Measurements from ENCODE around the gene CNNM4. TPM values are rescaled to one million over a fixed set of nuclear protein-coding genes. Genes with fewer than 3 reads are reported as not detected.

The CNNM4 gene
- total and polyA plus RNA-seq, 2 of the 4 experiments (the other 2 are of a cell fraction): 2.0 to 4.1 TPM

GRCh38 chr2:96801005-96801785 is 40.5 kb downstream of the CNNM4 start (continued):
- TF ChIP-seq RCOR1 (IDR thresholded peaks at IDR 0.05; ENCODE audit: insufficient replicate concordance, low read length): no peak
- no peak for TF ChIP-seq CHD1 (IDR thresholded peaks at IDR 0.05; ENCODE audit: low read depth, low read length)

- Histone ChIP-seq H3K27ac (ENCODE audit: insufficient read depth, low read length) (no peak overlapping the region), H3K23ac (ENCODE audit: low read depth, low read length) (no peak overlapping the region), H2BK5ac (ENCODE audit: low read depth, low read length, poor library complexity, severe bottlenecking) (peak overlapping the region; percentile 24), H2AFZ (replicated peaks; ENCODE audit: low read length, poor library complexity) (no peak overlapping the region), H3K4me3 (ENCODE audit: insufficient read depth, low read depth, low read length) (no peak overlapping the region), H3K56ac (ENCODE audit: extremely low read depth, insufficient read depth, low read length) (no peak overlapping the region), H3K9ac (ENCODE audit: low read depth, low read length) (no peak overlapping the region), H4K91ac (ENCODE audit: insufficient read depth, low read depth, low read length) (no peak overlapping the region), H4K5ac (ENCODE audit: low read depth, low read length) (no peak overlapping the region), H2AK5ac (ENCODE audit: low read depth, low read length) (no peak overlapping the region; the same call in 1 of the 2 replicates), H3K14ac (replicated peaks; ENCODE audit: low read depth, low read length) (no peak overlapping the region), H4K8ac (ENCODE audit: low read depth in 2 of 2, low read length in 2 of 2) (no peak overlapping the region), H3K4me1 (ENCODE audit: control insufficient read depth, insufficient read depth, low read length) (no peaks in the 10 kb centered on the region), H3K27me3 (ENCODE audit: control insufficient read depth, insufficient read depth, low read length) (no peaks in the 10 kb centered on the region), H2BK120ac (ENCODE audit: low read depth, low read length) (no peak overlapping the region), H3K4ac (ENCODE audit: low read depth, low read length) (no peak overlapping the region), H2AK9ac (replicated peaks; ENCODE audit: low read depth, low read length, poor library complexity) (peak overlapping the region; percentile 58), H3K9me1 (ENCODE audit: insufficient read depth, low read length) (0 out of 2 replicates have a peak, but pooled peaks cover under 1% of the 10 kb centered on the region), H4K20me1 (ENCODE audit: insufficient read depth, low read length) (no peaks in the 10 kb centered on the region), H2BK15ac (ENCODE audit: low read depth, low read length) (no peak overlapping the region), H3K18ac (ENCODE audit: low read depth, low read length) (no peak overlapping the region), H3K9me3 (ENCODE audit: control insufficient read depth, insufficient read depth, low read length) (no peaks in the 10 kb centered on the region), H2BK20ac (ENCODE audit: low read depth, low read length) (no peak overlapping the region), H3K4me2 (ENCODE audit: low read depth, low read length) (no peak overlapping the region), H3K36me3 (ENCODE audit: control insufficient read depth, insufficient read depth, low read length) (peaks cover 2% of the 10 kb centered on the region), H3K79me1 (ENCODE audit: low read depth in 1 of 2, low read length in 2 of 2) (no peaks in the 10 kb centered on the region)
- ChIA-PET CTCF (no interaction called here), POLR2A (ENCODE audit: unreplicated experiment) (no interaction called here)
- no TSS peak for BruUV-seq (replicated peaks)
- dilution Hi-C loops (cut with HindIII; ENCODE audit: low sequenced_read_pairs, unreplicated experiment) (no loop called here), intact Hi-C loops (cut with micrococcal nuclease) (loop anchor here (5.0 kb wide), 1 partner anchor 40 kb away; the partner anchor contains the start of gene CNNM4), in situ Hi-C loops (cut with MboI; ENCODE audit: low sequenced_read_pairs) (no loop called here)
- 53% methylated on average over 2 of the region's 10 CpGs; no CpG with 5 or more reads in 1 of the 2 experiments for WGBS, 2 experiments (ENCODE audit: extremely low coverage in 2 of 2, insufficient read length in 1 of 2)
- no peak for ATAC-seq (ENCODE audit: low read depth)
- DNase-seq: no peak
- TF ChIP-seq MAZ (IDR thresholded peaks at IDR 0.05; ENCODE audit: borderline replicate concordance, low read depth, low read length): no peak
- no peak for TF ChIP-seq MAFK (IDR thresholded peaks at IDR 0.05; ENCODE audit: low read depth, low read length)
- no peak for TF ChIP-seq SMC3 (IDR thresholded peaks at IDR 0.05; ENCODE audit: low read depth, low read length)
- TF ChIP-seq RFX5 (IDR thresholded peaks at IDR 0.05; ENCODE audit: low read depth, low read length): no peak
- TF ChIP-seq ELK1 (IDR thresholded peaks at IDR 0.05; ENCODE audit: borderline replicate concordance, low read depth, low read length): no peak
- TF ChIP-seq USF2 (IDR thresholded peaks at IDR 0.05; ENCODE audit: low read depth, low read length): no peak
- no peak for TF ChIP-seq NFE2L2 (IDR thresholded peaks at IDR 0.05; ENCODE audit: low read depth, low read length)
- no peak for TF ChIP-seq MXI1 (IDR thresholded peaks at IDR 0.05; ENCODE audit: borderline replicate concordance, low read depth, low read length)
- no peak for TF ChIP-seq CEBPB (IDR thresholded peaks at IDR 0.05; ENCODE audit: low read depth, low read length)
- TF ChIP-seq BHLHE40 (IDR thresholded peaks at IDR 0.05; ENCODE audit: low read depth, low read length): no peak
- no peak for TF ChIP-seq CHD1 (IDR thresholded peaks at IDR 0.05; ENCODE audit: low read depth, low read length)
- no peak for TF ChIP-seq FOS (IDR thresholded peaks at IDR 0.05; ENCODE audit: low read depth, low read length)
- TF ChIP-seq POLR2A (IDR thresholded peaks at IDR 0.05; ENCODE audit: low read depth, low read length): no peak
Measured at GRCh38 chr2:96801786-96802595, 41.3 kb downstream of the CNNM4 start.
